HG02981 (cell line): Measurements from ENCODE around the gene B4GALNT4.
"Not testable (repeated sequence)": the region's sequence is repeated elsewhere in the genome, so short reads cannot be mapped to it uniquely, and the experiment has no call there.

Experiments used
- ATAC-seq: cut with Tn5 transposase; IDR thresholded peaks from one replicate; pipeline ENCODE4 v1.9.1; 2021; ENCODE audit warnings: mild to moderate bottlenecking, moderate library complexity; ENCODE audit not compliant: unreplicated experiment

B4GALNT4 gene

DNA sequence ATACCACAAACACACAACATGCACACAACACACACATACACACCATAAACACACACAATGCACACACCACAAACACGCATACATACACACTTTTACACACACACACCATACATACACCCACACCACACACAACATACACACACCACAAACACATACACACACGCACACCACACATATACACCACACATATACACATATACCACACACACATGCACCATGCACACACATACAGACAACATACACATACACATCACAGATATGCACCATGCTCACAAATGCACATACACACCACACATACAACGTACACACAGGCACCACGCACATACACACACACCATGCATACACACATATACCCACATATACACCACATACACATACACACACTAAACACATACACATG is 11.7 kb upstream of the B4GALNT4 start:
- no peak for ATAC-seq

GRCh38 chr11:358129-358800 is 11.0 kb upstream of the B4GALNT4 start:
- ATAC-seq: no peak

GRCh38 chr11:359181-359714 is 10.1 kb upstream of the B4GALNT4 start:
- ATAC-seq: no peak

DNA sequence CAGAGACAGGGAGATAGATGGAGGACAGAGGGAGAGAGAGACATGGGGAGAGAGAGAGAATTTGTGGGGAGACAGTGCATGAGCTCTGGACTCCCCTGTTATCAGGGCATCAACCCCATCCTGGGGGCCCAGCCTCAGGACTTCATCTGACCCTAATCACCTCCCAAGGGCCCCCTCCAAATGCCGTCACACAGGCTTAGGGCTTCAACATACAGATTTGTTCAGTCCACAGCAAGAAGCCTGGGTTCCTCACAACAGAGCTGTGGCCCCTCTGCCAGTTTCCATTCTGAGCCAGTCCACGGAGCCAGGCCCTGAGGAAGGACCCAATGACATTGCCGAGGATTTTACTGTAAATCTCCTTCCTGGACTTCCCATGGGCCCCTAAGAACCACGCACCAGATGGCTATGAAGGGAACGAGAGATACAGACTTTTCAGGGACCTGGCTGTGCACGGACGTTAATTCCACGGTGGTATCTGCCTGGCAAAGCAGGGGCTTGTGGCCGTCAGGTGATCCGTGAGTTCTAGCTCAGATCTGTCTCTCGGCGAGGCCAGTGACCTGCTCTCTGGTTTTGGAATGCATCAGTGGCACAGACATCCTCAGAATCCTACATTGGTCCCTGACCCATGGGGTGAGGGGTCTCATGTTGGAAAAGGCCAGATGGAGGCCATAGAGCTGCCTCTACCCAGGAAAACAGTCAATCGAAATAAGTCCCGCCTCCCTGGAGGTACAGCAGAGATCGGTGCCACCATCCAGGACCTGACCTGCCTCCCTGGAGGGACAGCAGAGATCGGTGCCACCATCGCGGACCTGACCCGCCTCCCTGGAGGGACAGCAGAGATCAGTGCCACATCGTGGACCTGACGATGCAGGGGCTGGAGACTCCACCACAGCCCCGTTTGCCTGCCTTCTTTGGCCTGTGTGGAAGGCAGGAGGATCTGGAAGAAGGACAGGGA is 8.7 kb upstream of the B4GALNT4 start:
- no peak for ATAC-seq

GRCh38 chr11:362642-363442 is 6.5 kb upstream of the B4GALNT4 start:
- ATAC-seq: no peak

GRCh38 chr11:363443-363805 is 5.9 kb upstream of the B4GALNT4 start:
- not testable (repeated sequence) for ATAC-seq

- ATAC-seq: no peak
Observed at GRCh38 chr11:363948-364761, 5.1 kb upstream of the B4GALNT4 start.

DNA sequence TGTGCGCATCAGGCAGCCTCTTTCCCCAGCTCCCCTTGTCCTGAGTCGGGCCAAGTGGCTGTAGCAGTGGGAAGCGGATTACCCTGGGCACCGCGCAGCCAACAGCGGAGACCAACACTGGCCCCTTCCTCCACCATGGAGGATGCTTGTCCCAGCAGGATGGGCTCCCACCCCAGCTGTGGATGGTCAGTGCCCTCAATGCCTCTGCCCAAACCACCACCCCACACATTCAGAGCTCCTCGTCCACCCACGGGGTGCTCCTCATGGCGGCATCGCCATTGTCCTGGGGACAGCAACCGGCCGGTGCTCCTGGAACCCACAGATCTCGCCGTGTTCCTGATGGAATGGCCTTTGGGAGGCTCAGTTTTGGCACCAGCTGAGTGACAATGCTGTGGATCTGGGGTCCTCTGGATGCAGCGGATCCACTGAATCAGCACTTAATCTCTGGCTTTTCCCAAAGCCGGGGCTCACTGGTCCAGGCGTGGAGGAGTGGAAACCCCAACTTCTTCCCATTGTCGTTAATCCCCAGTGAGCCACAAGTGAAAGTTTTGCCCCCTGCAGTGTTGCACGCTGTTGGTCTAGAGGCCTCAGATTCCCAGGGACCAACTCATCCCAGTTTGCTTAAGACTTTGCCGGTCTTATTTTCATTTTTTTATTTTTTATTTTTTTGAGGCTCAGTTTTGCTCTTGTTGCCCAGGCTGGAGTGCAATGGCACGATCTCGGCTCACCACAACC is 4.1 kb upstream of the B4GALNT4 start:
- no peak for ATAC-seq

- no peak for ATAC-seq
Observed at GRCh38 chr11:365831-366230, 3.5 kb upstream of the B4GALNT4 start.

DNA sequence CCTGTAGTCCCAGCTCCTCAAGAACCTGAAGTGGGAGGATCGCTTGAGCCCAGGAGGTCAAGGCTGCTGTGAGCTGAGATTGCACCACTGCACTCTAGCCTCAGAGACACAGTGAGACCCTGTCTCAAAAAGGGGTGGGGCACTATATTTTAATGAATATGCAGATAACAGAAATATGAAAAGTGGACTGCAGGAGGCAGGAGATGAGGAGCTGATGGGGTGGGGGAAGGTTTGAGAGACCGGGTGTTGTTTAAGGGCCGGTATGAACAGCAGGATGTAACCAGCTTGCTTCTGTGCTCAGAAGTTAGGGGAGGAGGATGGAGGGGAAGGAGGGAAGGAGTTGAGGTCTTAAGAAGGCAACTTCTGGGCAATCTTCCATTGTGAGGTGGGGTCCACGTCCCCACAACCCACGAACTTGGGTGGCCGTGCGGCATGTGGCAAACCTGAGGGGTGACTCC is 1.3 kb upstream of the B4GALNT4 start:
- no peak for ATAC-seq

- no peak for ATAC-seq
Observed at GRCh38 chr11:368414-369335, 624 bp upstream of the B4GALNT4 start.

DNA sequence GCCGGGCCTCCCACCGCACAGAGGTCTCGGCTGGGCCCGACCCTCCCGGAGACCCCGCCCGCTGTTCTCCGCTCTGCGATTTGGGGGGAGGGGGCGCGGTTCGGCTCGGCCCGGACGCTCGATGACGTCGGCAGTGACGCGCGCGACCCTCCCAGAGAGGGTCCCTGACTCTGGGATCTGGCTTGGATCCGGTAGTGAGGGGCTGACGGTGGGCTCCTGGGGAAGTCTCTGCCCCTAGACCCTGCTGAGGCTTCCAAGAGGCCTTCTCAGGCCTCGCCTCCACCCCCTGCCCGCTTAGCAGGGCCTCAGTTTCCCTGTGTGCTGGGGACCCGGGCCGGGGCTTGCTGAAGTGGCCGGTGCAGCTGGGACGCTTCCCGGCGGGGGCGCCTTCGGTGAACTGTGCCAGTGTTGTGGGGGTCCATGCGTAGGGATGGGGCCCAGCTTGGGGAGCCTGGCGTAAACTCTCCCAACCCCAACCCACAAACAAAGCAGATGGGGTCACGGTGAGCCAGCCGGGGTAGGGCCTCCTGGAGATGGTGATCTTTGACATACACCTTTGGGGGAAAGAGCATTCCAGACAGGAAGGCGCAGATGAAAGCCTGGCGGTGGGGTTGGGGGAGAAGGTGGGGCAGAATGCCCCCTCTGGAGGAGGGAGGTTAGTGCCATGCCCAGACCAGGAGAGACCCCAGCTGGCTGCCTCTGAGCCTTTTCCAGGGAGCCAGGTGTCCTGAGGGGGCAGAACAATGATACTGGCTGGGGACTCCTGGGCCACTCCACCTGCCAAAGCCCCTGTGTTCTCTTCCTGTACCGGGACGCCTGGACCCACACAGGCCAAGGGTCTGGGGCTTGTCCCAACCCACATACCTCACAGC is 1.0 kb downstream of the B4GALNT4 start:
- no peak for ATAC-seq

- no peak for ATAC-seq
Observed at GRCh38 chr11:371051-371450, 1.8 kb downstream of the B4GALNT4 start.

DNA sequence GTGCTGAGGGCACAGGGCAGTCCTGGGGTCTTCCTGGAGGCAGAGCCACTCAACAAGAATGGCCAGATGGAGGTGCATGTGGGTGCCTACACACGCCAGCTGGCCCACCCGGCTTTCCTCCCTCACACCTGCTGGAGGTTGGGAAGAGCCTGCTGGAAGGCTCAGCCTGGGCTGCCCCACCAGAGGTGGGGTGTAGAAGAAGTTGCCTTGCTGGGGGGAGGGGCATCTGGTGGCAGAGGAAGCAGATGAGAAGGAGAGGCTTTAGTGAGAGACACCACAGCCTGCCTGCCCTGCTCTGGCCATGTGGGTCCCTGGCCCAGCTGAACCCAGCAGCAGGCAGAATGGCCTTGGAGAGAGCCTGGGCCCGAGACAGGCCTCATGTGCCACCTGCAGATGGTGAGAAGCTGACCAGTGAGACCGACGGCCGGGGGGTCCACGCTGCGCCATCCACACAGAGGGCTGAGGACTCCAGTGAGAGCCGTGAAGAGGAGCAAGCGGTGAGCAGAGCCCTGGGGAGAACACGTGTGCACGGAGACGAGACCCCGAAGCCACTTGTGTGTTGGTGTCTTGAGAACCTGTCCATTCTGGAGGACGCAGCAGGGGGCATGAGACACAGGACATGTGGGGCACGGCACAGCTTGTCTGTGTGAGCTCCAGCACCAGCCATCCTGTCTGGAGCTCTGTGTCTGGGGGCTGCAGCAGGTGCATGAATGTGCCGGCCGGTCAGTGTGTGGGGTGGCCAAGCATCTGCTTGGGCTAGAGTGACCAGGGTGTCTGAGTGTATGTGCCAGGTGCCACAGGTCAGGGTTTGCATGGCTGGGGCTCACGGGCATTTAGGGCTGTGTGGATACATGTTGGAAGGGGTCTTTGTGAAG is 2.7 kb downstream of the B4GALNT4 start:
- no peak for ATAC-seq

DNA sequence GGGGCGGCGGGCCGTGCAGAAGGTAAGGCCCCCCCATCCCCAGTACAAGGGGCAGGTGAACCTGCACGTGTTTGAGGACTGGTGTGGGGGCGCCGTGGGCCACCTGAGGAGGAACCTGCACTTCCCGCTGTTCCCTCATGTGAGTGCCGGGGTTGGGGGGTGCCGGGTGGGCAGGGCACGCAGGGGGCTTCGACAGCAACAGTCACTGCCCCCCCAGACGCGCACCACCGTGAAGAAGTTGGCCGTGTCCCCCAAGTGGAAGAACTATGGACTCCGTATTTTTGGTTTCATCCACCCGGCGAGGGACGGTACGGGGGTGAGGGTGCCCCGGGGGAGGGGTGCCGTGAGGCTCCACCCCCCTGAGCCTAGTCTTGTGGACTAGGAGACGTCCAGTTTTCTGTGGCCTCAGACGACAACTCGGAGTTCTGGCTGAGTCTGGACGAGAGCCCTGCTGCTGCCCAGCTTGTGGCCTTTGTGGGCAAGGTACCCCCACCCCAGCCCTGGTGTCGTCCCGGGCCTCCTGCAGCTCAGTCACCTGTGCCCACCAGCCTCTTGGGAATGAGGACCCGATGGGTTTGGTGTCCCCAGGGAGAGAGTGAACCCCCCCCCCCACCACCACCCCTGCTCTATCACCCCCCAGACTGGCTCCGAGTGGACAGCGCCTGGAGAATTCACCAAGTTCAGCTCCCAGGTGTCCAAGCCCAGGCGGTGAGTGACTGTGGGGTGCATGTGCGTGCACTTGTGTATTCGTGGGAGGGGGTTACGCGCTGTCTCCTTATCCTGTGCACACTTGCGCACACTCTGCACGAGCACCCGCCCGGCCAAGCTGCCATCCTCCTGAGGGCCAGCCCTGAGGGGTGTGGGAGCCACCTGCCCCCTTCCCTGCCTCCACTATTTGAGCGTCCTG is 3.8 kb downstream of the B4GALNT4 start:
- no peak for ATAC-seq
